Uterus (tissue), 2 donors: ENCODE measurements around the gene MARK2.

ENCODE experiments used
- CTCF ChIP-seq, 4 experiments: fragments of 200-600 bp in 2 of 4; fragments of 450-650 bp in 2 of 4; sonication (generic) in 2 of 4; IDR thresholded peaks; one replicate each; pipeline ENCODE4 v1.5.1; 2016 to 2019; ENCODE audit warnings: antibody characterized with exemption in 4 of 4, mild to moderate bottlenecking in 2 of 4, moderate library complexity in 1 of 4
- POLR2A ChIP-seq, 2 donors: fragments of 450-650 bp; IDR thresholded peaks; one replicate each; pipeline ENCODE4 v1.6.1; 2016; ENCODE audit warnings: antibody characterized with exemption in 2 of 2, mild to moderate bottlenecking in 1 of 2, moderate library complexity in 1 of 2

- TF ChIP-seq POLR2A (IDR thresholded peaks at IDR 0.05) (no peak), CTCF (IDR thresholded peaks at IDR 0.05) (no peak)
Measured at GRCh38 chr11:63851364-63851763, 12.5 kb downstream of the MARK2 start.
